GM13977 (cell line): ENCODE data around the gene SLC16A2.

Experiments
- DNase-seq: peaks from one replicate; pipeline ENCODE4 v3.0.0; 2012; ENCODE audit warnings: low spot score
- CTCF ChIP-seq: IDR thresholded peaks from 2 replicates; pipeline ENCODE4 v1.5.1; 2012; ENCODE audit warnings: mild to moderate bottlenecking, control low read depth; ENCODE audit not compliant: insufficient read depth; ENCODE audit errors: extremely low read depth, missing control alignments
- in situ Hi-C: fragments of 300-500 bp; cut with MboI; formaldehyde crosslinking; loops from one replicate; pipeline ENCODE4 v1.12.0; 2022; ENCODE audit warnings: low sequenced_read_pairs, low pct_unique_long_range_greater_than_20kb, mixed read lengths, inconsistent platforms; ENCODE audit not compliant: unreplicated experiment

The SLC16A2 gene

GRCh38 chrX:74498924-74499323 is 77.6 kb downstream of the SLC16A2 start:
- in situ Hi-C loops, result no loop called here
- no peak for DNase-seq
- TF ChIP-seq CTCF, result no peak

GRCh38 chrX:74500067-74500466 is 78.8 kb downstream of the SLC16A2 start:
- in situ Hi-C loops, result no loop called here
- no peak for TF ChIP-seq CTCF
- DNase-seq, result no peak

- no peak for DNase-seq
- in situ Hi-C loops, result no loop called here
- TF ChIP-seq CTCF, result no peak
These were observed 79.3 kb downstream of the SLC16A2 start for GRCh38 chrX:74500555-74500954.

GRCh38 chrX:74505437-74505836 is 84.1 kb downstream of the SLC16A2 start:
- DNase-seq, result no peak
- no peak for TF ChIP-seq CTCF
- in situ Hi-C loops, result no loop called here

- in situ Hi-C loops, result no loop called here
- peak; percentile 49 for DNase-seq
- no peak for TF ChIP-seq CTCF
These were observed 85.2 kb downstream of the SLC16A2 start for GRCh38 chrX:74506317-74507115.

- in situ Hi-C loops, result no loop called here
- no peak for DNase-seq
- no peak for TF ChIP-seq CTCF
These were observed 85.9 kb downstream of the SLC16A2 start for GRCh38 chrX:74507191-74507590.
